HG03135 (cell line): Measurements from ENCODE around the gene CDKN2B-AS1.
"Not testable (repeated sequence)": the region's sequence is repeated elsewhere in the genome, so short reads cannot be mapped to it uniquely, and the experiment has no call there.

ENCODE experiments used
- ATAC-seq: cut with Tn5 transposase; IDR thresholded peaks from one replicate; pipeline ENCODE4 v1.9.1; 2021; ENCODE audit warnings: mild to moderate bottlenecking, moderate library complexity; ENCODE audit not compliant: unreplicated experiment

The CDKN2B-AS1 gene

GRCh38 chr9:21994556-21995005 lies at the start of gene CDKN2B-AS1:
Gene CDKN2B-AS1 (plus strand): TSS chr9:21994791.
- ATAC-seq = peak; percentile 39

GRCh38 chr9:21945606-21946005 lies 49.0 kb upstream of the CDKN2B-AS1 start:
- no peak for ATAC-seq

- no peak for ATAC-seq
Observed at GRCh38 chr9:21958833-21959232, 35.8 kb upstream of the CDKN2B-AS1 start.

GRCh38 chr9:21959268-21959667 lies 35.3 kb upstream of the CDKN2B-AS1 start:
- not testable (repeated sequence) for ATAC-seq

GRCh38 chr9:21961569-21961968 lies 33.0 kb upstream of the CDKN2B-AS1 start:
- no peak for ATAC-seq

GRCh38 chr9:21964925-21965385 lies 29.6 kb upstream of the CDKN2B-AS1 start:
- ATAC-seq = peak; percentile 56

- peak; percentile 69 for ATAC-seq
Observed at GRCh38 chr9:21965401-21965951, 29.1 kb upstream of the CDKN2B-AS1 start.

- no peak for ATAC-seq
Observed at GRCh38 chr9:21966140-21966851, 28.3 kb upstream of the CDKN2B-AS1 start.

- no peak for ATAC-seq
Observed at GRCh38 chr9:21967169-21967568, 27.4 kb upstream of the CDKN2B-AS1 start.

GRCh38 chr9:21967702-21968101 lies 26.9 kb upstream of the CDKN2B-AS1 start:
- no peak for ATAC-seq

GRCh38 chr9:21968331-21969010 lies 26.1 kb upstream of the CDKN2B-AS1 start:
- ATAC-seq = no peak

- ATAC-seq = no peak
Observed at GRCh38 chr9:21969011-21969940, 25.3 kb upstream of the CDKN2B-AS1 start.

- ATAC-seq = no peak
Observed at GRCh38 chr9:21969951-21970799, 24.4 kb upstream of the CDKN2B-AS1 start.

GRCh38 chr9:21970800-21971640 lies 23.6 kb upstream of the CDKN2B-AS1 start:
- no peak for ATAC-seq

- no peak for ATAC-seq
Observed at GRCh38 chr9:21972361-21972760, 22.2 kb upstream of the CDKN2B-AS1 start.

- ATAC-seq = no peak
Observed at GRCh38 chr9:21974343-21974721, 20.3 kb upstream of the CDKN2B-AS1 start.

- ATAC-seq = peak; percentile 51
Observed at GRCh38 chr9:21974722-21975409, 19.7 kb upstream of the CDKN2B-AS1 start.

- no peak for ATAC-seq
Observed at GRCh38 chr9:21976334-21976875, 18.2 kb upstream of the CDKN2B-AS1 start.
